GM12878 (cell line): ENCODE measurements around the gene ATP6V0A1. TPM values are rescaled to one million over a fixed set of nuclear protein-coding genes. Genes with fewer than 3 reads are reported as not detected.

Source experiments
- ATF2 ChIP-seq: IDR thresholded peaks from 2 replicates; pipeline ENCODE4 v1.6.1; 2012; ENCODE audit warnings: low read length, inconsistent platforms
- ATF7 ChIP-seq: fragments of 450-650 bp; IDR thresholded peaks from 2 replicates; pipeline ENCODE4 v1.6.1; 2016; ENCODE audit warnings: low read depth, mild to moderate bottlenecking
- BCL3 ChIP-seq: IDR thresholded peaks from 2 replicates; pipeline ENCODE4 v1.6.1; 2011; ENCODE audit warnings: borderline replicate concordance, low read depth, mild to moderate bottlenecking, moderate library complexity, low read length; ENCODE audit not compliant: insufficient read depth, poor library complexity, severe bottlenecking
- CBFB ChIP-seq: IDR thresholded peaks from 2 replicates; pipeline ENCODE4 v1.6.1; 2016; ENCODE audit warnings: antibody characterized with exemption, low read depth
- CREM ChIP-seq: IDR thresholded peaks from 2 replicates; pipeline ENCODE4 v1.6.1; 2014; ENCODE audit warnings: antibody characterized with exemption, low read depth
- FOXM1 ChIP-seq: IDR thresholded peaks from 2 replicates; pipeline ENCODE4 v1.6.1; 2012; ENCODE audit warnings: low read depth, mild to moderate bottlenecking, inconsistent platforms, low read length, moderate library complexity
- IKZF1 ChIP-seq: fragments of 450-650 bp; conservative IDR thresholded peaks from 2 replicates; pipeline ENCODE4 v1.6.1; 2017; ENCODE audit warnings: antibody characterized with exemption, mild to moderate bottlenecking
- IKZF2 ChIP-seq, 2 experiments: fragments of 450-650 bp; IDR thresholded peaks; 2 replicates each; pipeline ENCODE4 v1.6.1; 2017; ENCODE audit warnings: mild to moderate bottlenecking in 2 of 2, moderate library complexity in 2 of 2
- LARP7 ChIP-seq: fragments of 450-650 bp; IDR thresholded peaks from 2 replicates; pipeline ENCODE4 v1.6.1; 2017; ENCODE audit warnings: mild to moderate bottlenecking
- MEF2B ChIP-seq: fragments of 450-650 bp; IDR thresholded peaks from 2 replicates; pipeline ENCODE4 v1.6.1; 2018; ENCODE audit warnings: mild to moderate bottlenecking, moderate library complexity; ENCODE audit not compliant: partially characterized antibody, poor library complexity, severe bottlenecking
- MTA3 ChIP-seq: IDR thresholded peaks from 2 replicates; pipeline ENCODE4 v1.6.1; 2012; ENCODE audit warnings: low read length, inconsistent platforms, borderline replicate concordance
- NFIC ChIP-seq: IDR thresholded peaks from 2 replicates; pipeline ENCODE4 v1.6.1; 2012; ENCODE audit warnings: low read depth, mild to moderate bottlenecking, inconsistent platforms, low read length, moderate library complexity
- NFXL1 ChIP-seq: fragments of 450-650 bp; IDR thresholded peaks from 2 replicates; pipeline ENCODE4 v1.6.1; 2017; ENCODE audit warnings: antibody characterized with exemption, mild to moderate bottlenecking, borderline replicate concordance
- NFYB ChIP-seq: IDR thresholded peaks from 2 replicates; pipeline ENCODE4 v1.6.1; 2011; ENCODE audit warnings: low read depth, mild to moderate bottlenecking, low read length, improper control_type of control experiment, moderate library complexity; ENCODE audit not compliant: insufficient read depth
- NR2F1 ChIP-seq: fragments of 450-650 bp; conservative IDR thresholded peaks from 2 replicates; pipeline ENCODE4 v1.6.1; 2017; ENCODE audit warnings: mild to moderate bottlenecking
- PKNOX1 ChIP-seq: fragments of 450-650 bp; IDR thresholded peaks from 2 replicates; pipeline ENCODE4 v1.6.1; 2016; ENCODE audit warnings: mild to moderate bottlenecking
- RAD51 ChIP-seq: fragments of 450-650 bp; IDR thresholded peaks from 2 replicates; pipeline ENCODE4 v1.6.1; 2016; ENCODE audit warnings: moderate library complexity, mild to moderate bottlenecking, inconsistent platforms
- RCOR1 ChIP-seq: conservative IDR thresholded peaks from 2 replicates; pipeline ENCODE4 v1.6.1; 2012; ENCODE audit warnings: low read depth, low read length, improper control_type of control experiment
- RELB ChIP-seq: fragments of 450-650 bp; IDR thresholded peaks from 2 replicates; pipeline ENCODE4 v1.6.1; 2017; ENCODE audit warnings: low read depth, mild to moderate bottlenecking, moderate library complexity
- RUNX3 ChIP-seq: IDR thresholded peaks from 2 replicates; pipeline ENCODE4 v1.6.1; 2012; ENCODE audit warnings: low read length, inconsistent platforms
- TCF12 ChIP-seq: IDR thresholded peaks from 2 replicates; pipeline ENCODE4 v1.6.1; 2011; ENCODE audit warnings: low read depth, mild to moderate bottlenecking, low read length
- USF1 ChIP-seq: IDR thresholded peaks from 2 replicates; pipeline ENCODE4 v1.6.1; 2011; ENCODE audit warnings: borderline replicate concordance, low read depth, mild to moderate bottlenecking, moderate library complexity, mixed read lengths, low read length; ENCODE audit not compliant: insufficient read depth; ENCODE audit errors: extremely low read length
- ZNF217 ChIP-seq: fragments of 450-650 bp; IDR thresholded peaks from 2 replicates; pipeline ENCODE4 v1.6.1; 2017; ENCODE audit warnings: antibody characterized with exemption, mild to moderate bottlenecking
- ZNF274 ChIP-seq: IDR thresholded peaks from one replicate; pipeline ENCODE4 v1.8.0; 2011; ENCODE audit not compliant: insufficient read length, insufficient read depth
- polyA plus RNA-seq, 11 experiments: library from polyadenylated mRNA; depleted of rRNA in 4 of 11; unstranded in 6 of 11; stranded (reverse) in 5 of 11; fragments of >200 nt; fragmentation: Nextera tagmentation in 4 of 11; fragmentation: Illumina TruSeq in 1 of 11; extraction: Ambion mirVana in 4 of 11; extraction: Trizol in 1 of 11; gene quantifications; 1 replicate in 1 of 11; 2 replicates in 10 of 11; pipeline versions ENCODE4 v1.2.1 to v1.2.3, GENCODE V29; 2011 to 2016; ENCODE audit warnings: inconsistent platforms in 2 of 11, missing spikeins in 2 of 11, low read depth in 1 of 11
- total RNA-seq, 4 experiments: library from RNA; depleted of rRNA in 3 of 4; stranded (reverse); fragments of >200 nt in 3 of 4; fragmentation: Illumina TruSeq in 1 of 4; extraction: Trizol in 1 of 4; gene quantifications; 2 replicates each; pipeline versions ENCODE4 v1.2.1 to v1.2.3, GENCODE V29; 2013 to 2021

Gene ATP6V0A1
- total and polyA plus RNA-seq, 10 of the 15 experiments (the other 5 are each of a cell fraction or from before 2014, with no cell fraction given), result 3.0 to 76.6 (median 30.9) TPM

GRCh38 chr17:42512733-42513251 is 54.1 kb downstream of the ATP6V0A1 start (continued):
- TF ChIP-seq MTA3, result peak; percentile 34; the same call in 1 of the 2 replicates
- TF ChIP-seq USF1, result no peak
- no peak for TF ChIP-seq LARP7
- no peak for TF ChIP-seq NFXL1
- TF ChIP-seq ATF7, result 0 out of 2 replicates have a peak, but pooled peaks have one; percentile 15
- TF ChIP-seq RCOR1, result no peak
- peak; percentile 75 for TF ChIP-seq IKZF1
- TF ChIP-seq FOXM1, result no peak
- TF ChIP-seq CREM, result peak; percentile 27; the same call in 1 of the 2 replicates
- no peak for TF ChIP-seq ATF2
- peak; percentile 25; the same call in 1 of the 2 replicates for TF ChIP-seq RAD51
- 0 out of 2 replicates have a peak, but pooled peaks have one; percentile 61 for TF ChIP-seq NFIC
- peak; percentile 47 for TF ChIP-seq RUNX3
- peak; percentile 73 for TF ChIP-seq MEF2B
- no peak for TF ChIP-seq ZNF217
- peak; percentile 82 for TF ChIP-seq RELB
- no peak for TF ChIP-seq NFYB
- no peak for TF ChIP-seq PKNOX1
- TF ChIP-seq BCL3, result no peak
- peak; percentile 60 for TF ChIP-seq NR2F1
- peak; percentile 81 to 82 for TF ChIP-seq IKZF2 (IDR thresholded peaks at IDR 0.05)
- 0 out of 2 replicates have a peak, but pooled peaks have one; percentile 23 for TF ChIP-seq CBFB
- no peak for TF ChIP-seq ZNF274
- TF ChIP-seq TCF12, result no peak
